HCT116 (cell line): ENCODE measurements around the gene NPR3. TPM values are rescaled to one million over a fixed set of nuclear protein-coding genes. Genes with fewer than 3 reads are reported as not detected.

Experiments
- ATAC-seq: fragments of 200-7000 bp; cut with Tn5 transposase; 2 replicates; pipeline ENCODE4 v1.9.1; 2020; ENCODE audit warnings: mild to moderate bottlenecking, moderate library complexity
- BruUV-seq: library from RNA; stranded (reverse); fragments of 400-500 nt; replicated peaks from 2 replicates; lab custom pipeline; 2021; lab: Mats Ljungman, UMichigan
- CTCF ChIA-PET: fragments of 300-600 bp; sonication (Branson Sonifier 250); formaldehyde crosslinking; loops from one replicate; lab custom pipeline; 2021; ENCODE audit warnings: antibody characterized with exemption; lab: Charles Lee
- POLR2A ChIA-PET: fragments of 300-600, 350-600 bp; sonication (Branson Sonifier 250); formaldehyde crosslinking; loops from one replicate; lab custom pipeline; 2021; ENCODE audit warnings: antibody characterized with exemption; lab: Charles Lee
- RAD21 ChIA-PET, 2 experiments: fragments of 300-600 bp; sonication (Branson Sonifier 250); formaldehyde crosslinking; loops; one replicate each; lab custom pipeline; 2023; ENCODE audit warnings: low total read pairs in 2 of 2; ENCODE audit not compliant: uncharacterized antibody in 2 of 2, unreplicated experiment in 2 of 2, low non-redundant PET in 1 of 2; lab: Charles Lee
- DNase-seq: peaks from one replicate; pipeline ENCODE4 v3.0.0-alpha.2; 2010; ENCODE audit warnings: low read depth, low spot score
- H2AFZ ChIP-seq: fragments of 200-600 bp; shearing (Covaris generic), sonication (generic); 2 replicates; pipeline ENCODE4 v1.6.1; 2017; ENCODE audit warnings: low read depth, mixed run types, mixed read lengths, antibody characterized with exemption, low read length; ENCODE audit not compliant: poor library complexity, severe bottlenecking
- H3K27ac ChIP-seq: 2 replicates; pipeline ENCODE4 v1.5.1; 2012; ENCODE audit warnings: low read depth, low read length
- H3K27me3 ChIP-seq: fragments of 200-600 bp; sonication (generic); 2 replicates; pipeline ENCODE4 v1.6.1; 2016; ENCODE audit warnings: mixed run types, low read length, mixed read lengths; ENCODE audit not compliant: insufficient read depth
- H3K36me3 ChIP-seq, 2 experiments: fragments of 200-500 bp in 1 of 2; fragments of 200-600 bp in 1 of 2; sonication (Bioruptor generic) in 1 of 2; sonication (generic) in 1 of 2; 2 replicates each; pipeline versions ENCODE4 v1.5.1 to v1.6.1; 2014 to 2016; ENCODE audit warnings: low read length in 2 of 2, inconsistent platforms in 1 of 2, mixed read lengths in 1 of 2, mixed run types in 1 of 2; ENCODE audit not compliant: insufficient read depth in 2 of 2, control insufficient read depth in 1 of 2
- H3K4me1 ChIP-seq, 2 experiments: fragments of 200-600 bp in 1 of 2; sonication (generic) in 1 of 2; 2 replicates each; pipeline versions ENCODE4 v1.5.1 to v1.6.1; 2012 to 2017; ENCODE audit warnings: low read length in 2 of 2, inconsistent platforms in 1 of 2, mild to moderate bottlenecking in 1 of 2, mixed read lengths in 1 of 2, mixed run types in 1 of 2, moderate library complexity in 1 of 2; ENCODE audit not compliant: insufficient read depth in 2 of 2, control insufficient read depth in 1 of 2
- H3K4me2 ChIP-seq: fragments of 200-600 bp; sonication (generic); 2 replicates; pipeline ENCODE4 v1.6.1; 2017; ENCODE audit warnings: mixed run types, low read length, mixed read lengths
- H3K4me3 ChIP-seq, 2 experiments: fragments of 200-600 bp in 1 of 2; sonication (generic) in 1 of 2; replicated peaks in 1 of 2; 2 replicates each; pipeline ENCODE4 v1.5.1; 2011 to 2016; ENCODE audit warnings: low read length in 2 of 2, control low read depth in 1 of 2, low read depth in 1 of 2, mild to moderate bottlenecking in 1 of 2, mixed read lengths in 1 of 2, mixed run types in 1 of 2
- H3K79me2 ChIP-seq: fragments of 200-600 bp; sonication (generic); 2 replicates; pipeline ENCODE4 v1.6.1; 2017; ENCODE audit warnings: mild to moderate bottlenecking, mixed run types, low read length, moderate library complexity, mixed read lengths; ENCODE audit not compliant: insufficient read depth
- H3K9ac ChIP-seq: fragments of 200-600 bp; sonication (generic); 2 replicates; pipeline ENCODE4 v1.6.1; 2016; ENCODE audit warnings: low read length, mixed read lengths
- H3K9me2 ChIP-seq: fragments of 200-600 bp; sonication (generic), shearing (Covaris generic); 2 replicates; pipeline ENCODE4 v1.6.1; 2017; ENCODE audit warnings: mixed run types, mild to moderate bottlenecking, moderate library complexity; ENCODE audit not compliant: insufficient read depth
- H3K9me3 ChIP-seq, 2 experiments: fragments of 200-500 bp in 1 of 2; fragments of 200-600 bp in 1 of 2; sonication (Bioruptor generic) in 1 of 2; sonication (generic) in 1 of 2; 2 replicates each; pipeline ENCODE4 v1.6.1; 2014 to 2017; ENCODE audit warnings: low read length in 2 of 2, mixed read lengths in 2 of 2, inconsistent platforms in 1 of 2, low read depth in 1 of 2, mild to moderate bottlenecking in 1 of 2, mixed run types in 1 of 2, moderate library complexity in 1 of 2; ENCODE audit not compliant: control insufficient read depth in 1 of 2, insufficient read depth in 1 of 2
- H4K20me1 ChIP-seq: fragments of 200-600 bp; sonication (generic), shearing (Covaris generic); 2 replicates; pipeline ENCODE4 v1.6.1; 2017; ENCODE audit warnings: mixed run types, mild to moderate bottlenecking, moderate library complexity; ENCODE audit not compliant: insufficient read depth
- EGR1 ChIP-seq: IDR thresholded peaks from 2 replicates; pipeline ENCODE4 v1.6.1; 2012; ENCODE audit warnings: low read depth
- ELF1 ChIP-seq: IDR thresholded peaks from 2 replicates; pipeline ENCODE4 v1.6.1; 2012; ENCODE audit warnings: low read depth, borderline replicate concordance
- EZH2 ChIP-seq: fragments of 200-600 bp; sonication (generic); IDR thresholded peaks from 2 replicates; pipeline ENCODE4 v1.6.1; 2017; ENCODE audit warnings: antibody characterized with exemption, mixed run types
- FOSL1 ChIP-seq: IDR thresholded peaks from 2 replicates; pipeline ENCODE4 v1.6.1; 2012; ENCODE audit warnings: low read depth
- POLR2AphosphoS5 ChIP-seq: IDR thresholded peaks from 2 replicates; pipeline ENCODE4 v1.6.1; 2011; ENCODE audit warnings: mild to moderate bottlenecking, low read depth, low read length, moderate library complexity
- RAD21 ChIP-seq: IDR thresholded peaks from 2 replicates; pipeline ENCODE4 v1.6.1; 2012; ENCODE audit warnings: low read depth, mild to moderate bottlenecking
- REST ChIP-seq: IDR thresholded peaks from 2 replicates; pipeline ENCODE4 v1.6.1; 2012; ENCODE audit warnings: low read depth
- SIN3A ChIP-seq: IDR thresholded peaks from 2 replicates; pipeline ENCODE4 v1.6.1; 2012; ENCODE audit warnings: low read depth
- TCF7L2 ChIP-seq: IDR thresholded peaks from 2 replicates; pipeline ENCODE4 v1.7.0; 2011; ENCODE audit warnings: borderline replicate concordance, inconsistent platforms; ENCODE audit not compliant: insufficient read depth, insufficient read length; ENCODE audit errors: extremely low read depth
- intact Hi-C: fragments of 100-400 bp; cut with micrococcal nuclease; formaldehyde crosslinking; loops from 2 replicates; pipeline ENCODE4 v1.10.0; 2022
- total RNA-seq: library from RNA; stranded (reverse); gene quantifications from one replicate; pipeline ENCODE4 v1.2.1, GENCODE V29; 2021; ENCODE audit not compliant: unreplicated experiment
- TF ChIP-seq, protein P1 (sequence below): IDR thresholded peaks from 2 replicates; pipeline ENCODE4 v1.6.1; 2012
- TF ChIP-seq, protein P2 (sequence below), 3 experiments: fragments of 200-600 bp in 1 of 3; sonication (generic) in 1 of 3; IDR thresholded peaks in 2 of 3; conservative IDR thresholded peaks in 1 of 3; 2 replicates each; pipeline ENCODE4 v1.5.1; 2012 to 2017; ENCODE audit warnings: low read depth in 2 of 3, low read length in 2 of 3, antibody characterized with exemption in 1 of 3, borderline replicate concordance in 1 of 3, control low read depth in 1 of 3, mild to moderate bottlenecking in 1 of 3, mixed read lengths in 1 of 3, mixed run types in 1 of 3, moderate library complexity in 1 of 3; ENCODE audit not compliant: insufficient read depth in 1 of 3

NPR3 gene
- total RNA-seq, 1 experiment from 2014 or later, result 0.39 TPM

- BruUV-seq, result no TSS peak
- ATAC-seq (no peak), DNase-seq (no peak)
- no peaks in the 10 kb centered on the region for H3K27me3 ChIP-seq
- H3K9ac ChIP-seq, result no peak overlapping the region
- no peak overlapping the region for H3K27ac ChIP-seq
- H3K9me3 ChIP-seq, result no peaks in the 10 kb centered on the region
- TF ChIP-seq REST (no peak), POLR2AphosphoS5 (no peak), EGR1 (no peak)
- TF ChIP-seq, protein P1, sequence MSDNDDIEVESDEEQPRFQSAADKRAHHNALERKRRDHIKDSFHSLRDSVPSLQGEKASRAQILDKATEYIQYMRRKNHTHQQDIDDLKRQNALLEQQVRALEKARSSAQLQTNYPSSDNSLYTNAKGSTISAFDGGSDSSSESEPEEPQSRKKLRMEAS, result no peak
- H2AFZ ChIP-seq, result no peak overlapping the region
- H3K4me2 ChIP-seq, result no peak overlapping the region
- no peaks in the 10 kb centered on the region for H3K79me2 ChIP-seq
- no peaks in the 10 kb centered on the region; a peak in 1 of 4 replicates for H3K4me1 ChIP-seq
- ChIA-PET POLR2A (no interaction called here), RAD21 (no interaction called here), CTCF (no interaction called here)
- H3K9me2 ChIP-seq, result no peaks in the 10 kb centered on the region
- intact Hi-C loops, result no loop called here
- H4K20me1 ChIP-seq, result no peaks in the 10 kb centered on the region
- H3K4me3 ChIP-seq, result no peak overlapping the region
- no peaks in the 10 kb centered on the region for H3K36me3 ChIP-seq
Observed at GRCh38 chr5:32802764-32803163, 91.6 kb downstream of the NPR3 start.

DNA sequence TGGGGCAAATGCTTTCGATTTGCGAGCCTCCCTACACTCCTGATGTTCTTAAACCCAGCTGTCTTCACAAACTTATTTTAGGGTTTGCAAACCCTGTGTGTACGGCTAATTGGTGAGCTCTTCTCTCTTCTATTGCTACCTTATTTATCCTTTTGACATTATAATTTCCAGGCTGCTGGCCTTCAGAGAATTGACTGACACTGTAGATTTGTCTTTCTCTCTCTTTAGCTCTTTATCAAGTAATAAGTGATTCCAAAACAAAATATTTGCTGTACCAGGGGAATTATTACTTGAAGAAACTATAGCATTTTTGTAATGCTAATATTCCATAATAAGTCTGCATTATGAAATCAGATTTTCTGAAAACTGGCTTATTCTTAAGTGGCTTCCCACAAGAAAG lies 92.5 kb downstream of the NPR3 start:
- CTCF ChIA-PET, result no interaction called here
- RAD21 ChIA-PET, result no interaction called here
- no peak overlapping the region for H3K9ac ChIP-seq
- no peak overlapping the region for H3K27ac ChIP-seq
- H2AFZ ChIP-seq, result no peak overlapping the region
- H3K79me2 ChIP-seq, result no peaks in the 10 kb centered on the region
- intact Hi-C loops, result no loop called here
- POLR2A ChIA-PET, result no interaction called here
- DNase-seq (no peak), ATAC-seq (no peak)
- no peaks in the 10 kb centered on the region for H4K20me1 ChIP-seq
- no peaks in the 10 kb centered on the region for H3K9me3 ChIP-seq
- no peak overlapping the region for H3K4me2 ChIP-seq
- no peaks in the 10 kb centered on the region; a peak in 1 of 4 replicates for H3K4me1 ChIP-seq
- no peaks in the 10 kb centered on the region for H3K9me2 ChIP-seq
- H3K36me3 ChIP-seq, result no peaks in the 10 kb centered on the region
- H3K27me3 ChIP-seq, result no peaks in the 10 kb centered on the region
- no peak overlapping the region for H3K4me3 ChIP-seq
- no TSS peak for BruUV-seq
- TF ChIP-seq RAD21 (no peak), TCF7L2 (no peak), REST (no peak), EZH2 (no peak), ELF1 (no peak), FOSL1 (no peak), SIN3A (no peak), EGR1 (no peak)
- TF ChIP-seq, protein P2, sequence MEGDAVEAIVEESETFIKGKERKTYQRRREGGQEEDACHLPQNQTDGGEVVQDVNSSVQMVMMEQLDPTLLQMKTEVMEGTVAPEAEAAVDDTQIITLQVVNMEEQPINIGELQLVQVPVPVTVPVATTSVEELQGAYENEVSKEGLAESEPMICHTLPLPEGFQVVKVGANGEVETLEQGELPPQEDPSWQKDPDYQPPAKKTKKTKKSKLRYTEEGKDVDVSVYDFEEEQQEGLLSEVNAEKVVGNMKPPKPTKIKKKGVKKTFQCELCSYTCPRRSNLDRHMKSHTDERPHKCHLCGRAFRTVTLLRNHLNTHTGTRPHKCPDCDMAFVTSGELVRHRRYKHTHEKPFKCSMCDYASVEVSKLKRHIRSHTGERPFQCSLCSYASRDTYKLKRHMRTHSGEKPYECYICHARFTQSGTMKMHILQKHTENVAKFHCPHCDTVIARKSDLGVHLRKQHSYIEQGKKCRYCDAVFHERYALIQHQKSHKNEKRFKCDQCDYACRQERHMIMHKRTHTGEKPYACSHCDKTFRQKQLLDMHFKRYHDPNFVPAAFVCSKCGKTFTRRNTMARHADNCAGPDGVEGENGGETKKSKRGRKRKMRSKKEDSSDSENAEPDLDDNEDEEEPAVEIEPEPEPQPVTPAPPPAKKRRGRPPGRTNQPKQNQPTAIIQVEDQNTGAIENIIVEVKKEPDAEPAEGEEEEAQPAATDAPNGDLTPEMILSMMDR (IDR thresholded peaks at IDR 0.05 in 2 of 3, conservative IDR thresholded peaks at IDR 0.05 in 1 of 3; ENCODE audit: borderline replicate concordance in 1 of 3, insufficient read depth in 1 of 3, low read depth in 2 of 3, low read length in 2 of 3), result no peak
